HEK293 (cell line): ENCODE data around the gene SERPINA1.

Source experiments
- CTCF ChIA-PET: fragments of 350-600 bp; formaldehyde crosslinking; extraction: SDS; loops from one replicate; lab custom pipeline; 2021; ENCODE audit warnings: antibody characterized with exemption; lab: Yijun Ruan, JAX
- POLR2A ChIA-PET: fragments of 300-600 bp; formaldehyde crosslinking; extraction: SDS; loops from one replicate; lab custom pipeline; 2020; ENCODE audit warnings: antibody characterized with exemption, inconsistent platforms; lab: Yijun Ruan, JAX
- H3K27ac ChIP-seq: fragments of 200-500 bp; sonication (Bioruptor generic); 2 replicates; pipeline ENCODE4 v1.5.1; 2014; ENCODE audit warnings: low read depth, low read length, control low read depth, inconsistent platforms; ENCODE audit errors: extremely low read depth
- H3K36me3 ChIP-seq, 2 experiments: fragments of 200-500 bp in 1 of 2; sonication (Bioruptor generic) in 1 of 2; 1 replicate in 1 of 2; 2 replicates in 1 of 2; pipeline ENCODE4 v1.5.1; 2014 to 2017; ENCODE audit warnings: inconsistent platforms in 2 of 2, low read length in 2 of 2; ENCODE audit not compliant: control insufficient read depth in 2 of 2, insufficient read depth in 1 of 2
- H3K4me1 ChIP-seq: fragments of 200-500 bp; sonication (Bioruptor generic); 2 replicates; pipeline ENCODE4 v1.5.1; 2014; ENCODE audit warnings: mild to moderate bottlenecking, low read length, inconsistent platforms; ENCODE audit not compliant: control insufficient read depth, insufficient read depth
- H3K4me3 ChIP-seq: 2 replicates; pipeline ENCODE4 v1.5.1; 2011; ENCODE audit warnings: low read depth, mild to moderate bottlenecking, control low read depth, low read length, moderate library complexity
- H3K9me3 ChIP-seq: fragments of 200-500 bp; sonication (Bioruptor generic); 2 replicates; pipeline ENCODE4 v1.5.1; 2014; ENCODE audit warnings: low read depth, low read length, inconsistent platforms; ENCODE audit not compliant: control insufficient read depth, insufficient read depth
- ATF2 ChIP-seq: fragments of 450-650 bp; formaldehyde crosslinking; IDR thresholded peaks from 2 replicates; pipeline ENCODE4 v1.5.1; 2016; ENCODE audit warnings: missing biosample characterization, missing genetic modification characterization, low read depth
- BCL11B ChIP-seq: fragments of 450-650 bp; formaldehyde crosslinking; IDR thresholded peaks from 2 replicates; pipeline ENCODE4 v1.5.1; 2016; ENCODE audit warnings: low read depth, missing biosample characterization, missing genetic modification characterization
- HOXA7 ChIP-seq: sonication (generic); formaldehyde crosslinking; IDR thresholded peaks from 2 replicates; pipeline ENCODE4 v1.8.1; 2022; ENCODE audit warnings: missing genetic modification reagents, borderline replicate concordance
- SCRT2 ChIP-seq: fragments of 450-650 bp; formaldehyde crosslinking; IDR thresholded peaks from 2 replicates; pipeline ENCODE4 v1.5.1; 2016; ENCODE audit warnings: missing biosample characterization, missing genetic modification characterization
- ZBTB11 ChIP-seq: fragments of 450-650 bp; formaldehyde crosslinking; conservative IDR thresholded peaks from 2 replicates; pipeline ENCODE4 v1.5.1; 2016; ENCODE audit warnings: low read depth, missing biosample characterization, missing genetic modification characterization
- ZBTB20 ChIP-seq: fragments of 450-650 bp; formaldehyde crosslinking; IDR thresholded peaks from 2 replicates; pipeline ENCODE4 v1.5.1; 2016; ENCODE audit warnings: missing biosample characterization, missing genetic modification characterization
- ZBTB49 ChIP-seq: fragments of 450-650 bp; formaldehyde crosslinking; IDR thresholded peaks from 2 replicates; pipeline ENCODE4 v1.5.1; 2016; ENCODE audit warnings: missing biosample characterization, missing genetic modification characterization, low read depth
- ZFP3 ChIP-seq: fragments of 450-650 bp; formaldehyde crosslinking; IDR thresholded peaks from 2 replicates; pipeline ENCODE4 v1.5.1; 2016; ENCODE audit warnings: low read depth, missing biosample characterization, missing genetic modification characterization
- ZNF138 ChIP-seq: fragments of 450-650 bp; formaldehyde crosslinking; IDR thresholded peaks from 2 replicates; pipeline ENCODE4 v1.5.1; 2016; ENCODE audit warnings: missing biosample characterization, missing genetic modification characterization, borderline replicate concordance
- ZNF148 ChIP-seq: fragments of 450-650 bp; formaldehyde crosslinking; IDR thresholded peaks from 2 replicates; pipeline ENCODE4 v1.5.0; 2017; ENCODE audit warnings: missing biosample characterization, missing genetic modification characterization, borderline replicate concordance
- ZNF214 ChIP-seq: fragments of 450-650 bp; formaldehyde crosslinking; IDR thresholded peaks from 2 replicates; pipeline ENCODE4 v1.5.1; 2017; ENCODE audit warnings: missing biosample characterization, mild to moderate bottlenecking, missing genetic modification characterization, borderline replicate concordance
- ZNF280D ChIP-seq: fragments of 450-650 bp; formaldehyde crosslinking; IDR thresholded peaks from 2 replicates; pipeline ENCODE4 v1.5.1; 2016; ENCODE audit warnings: missing biosample characterization, missing genetic modification characterization
- ZNF311 ChIP-seq: fragments of 450-650 bp; formaldehyde crosslinking; IDR thresholded peaks from 2 replicates; pipeline ENCODE4 v1.5.1; 2017; ENCODE audit warnings: missing biosample characterization, missing genetic modification characterization, borderline replicate concordance
- ZNF354C ChIP-seq: fragments of 450-650 bp; formaldehyde crosslinking; IDR thresholded peaks from 2 replicates; pipeline ENCODE4 v1.5.1; 2016; ENCODE audit warnings: missing biosample characterization, missing genetic modification characterization, low read depth, borderline replicate concordance
- ZNF48 ChIP-seq: fragments of 450-650 bp; formaldehyde crosslinking; IDR thresholded peaks from 2 replicates; pipeline ENCODE4 v1.5.1; 2016; ENCODE audit warnings: missing biosample characterization, missing genetic modification characterization
- ZNF514 ChIP-seq: fragments of 450-650 bp; formaldehyde crosslinking; IDR thresholded peaks from 2 replicates; pipeline ENCODE4 v1.5.1; 2016; ENCODE audit warnings: missing biosample characterization, missing genetic modification characterization
- ZNF645 ChIP-seq: fragments of 450-650 bp; formaldehyde crosslinking; IDR thresholded peaks from 2 replicates; pipeline ENCODE4; 2016; ENCODE audit warnings: missing biosample characterization, missing genetic modification characterization
- ZNF843 ChIP-seq: fragments of 450-650 bp; formaldehyde crosslinking; IDR thresholded peaks from 2 replicates; pipeline ENCODE4 v1.5.1; 2016; ENCODE audit warnings: missing biosample characterization, missing genetic modification characterization

Gene SERPINA1

GRCh38 chr14:94368956-94369355 lies 19.4 kb downstream of the SERPINA1 start:
- POLR2A ChIA-PET = no interaction called here

GRCh38 chr14:94368243-94368590 lies 20.2 kb downstream of the SERPINA1 start:
- TF ChIP-seq ZNF843 = no peak
- TF ChIP-seq ZNF514 (tag by site-specific recombination) = no peak
- TF ChIP-seq ZBTB11 (tag by site-specific recombination) = no peak
- TF ChIP-seq ZNF148 = no peak
- no peak for TF ChIP-seq BCL11B (tag by site-specific recombination)
- no peak for TF ChIP-seq ZBTB49 (tag by site-specific recombination)
- no peak for TF ChIP-seq ZNF280D (tag by site-specific recombination)
- no peak for TF ChIP-seq ZNF354C (tag by site-specific recombination)
- no peak for TF ChIP-seq ATF2 (tag by site-specific recombination)
- TF ChIP-seq ZBTB20 (tag by site-specific recombination) = no peak
- no peak for TF ChIP-seq ZNF48
- TF ChIP-seq ZNF645 (tag by site-specific recombination) = no peak
- no peak for TF ChIP-seq ZNF214
- TF ChIP-seq ZNF311 (tag by site-specific recombination) = no peak
- TF ChIP-seq, all 188 proteins: peak for 0
- H3K36me3 ChIP-seq = no peaks in the 10 kb centered on the region
- H3K27ac ChIP-seq = no peak overlapping the region
- H3K4me3 ChIP-seq = no peak overlapping the region
- no peaks in the 10 kb centered on the region for H3K4me1 ChIP-seq
- no peaks in the 10 kb centered on the region for H3K9me3 ChIP-seq
- CTCF ChIA-PET = no interaction called here
- POLR2A ChIA-PET = no interaction called here

More at GRCh38 chr14:94368956-94369355, 19.4 kb downstream of the SERPINA1 start:
- no peak for TF ChIP-seq HOXA7 (CRISPR knock-in tag)
- no peak for TF ChIP-seq ZNF138
- no peak for TF ChIP-seq SCRT2 (tag by site-specific recombination)
- TF ChIP-seq ZFP3 (tag by site-specific recombination) = no peak
- Histone ChIP-seq H3K4me3 (no peak overlapping the region), H3K9me3 (no peaks in the 10 kb centered on the region), H3K36me3 (no peaks in the 10 kb centered on the region), H3K4me1 (no peaks in the 10 kb centered on the region), H3K27ac (no peak overlapping the region)
- CTCF ChIA-PET = no interaction called here
